ENCODE results near the gene GTF2F1. TPM values are rescaled to one million over a fixed set of nuclear protein-coding genes. Genes with fewer than 3 reads are reported as not detected.

The GTF2F1 gene
- total and polyA plus RNA-seq, 4 donors, result 7.4 to 24.4 (median 16.8) TPM

- TF ChIP-seq REST (IDR thresholded peaks at IDR 0.05) (no peak), EGR1 (IDR thresholded peaks at IDR 0.05; ENCODE audit: low read depth in 2 of 2) (no peak), HNF4G (IDR thresholded peaks at IDR 0.05) (no peak), FOXA1 (IDR thresholded peaks at IDR 0.05) (no peak)
These were observed 46.8 kb upstream of the GTF2F1 start (continued) for GRCh38 chr19:6439743-6440142.

GRCh38 chr19:6433663-6434062 lies 40.7 kb upstream of the GTF2F1 start, which contains the start of gene SLC25A41:
Gene SLC25A41 (minus strand): TSS chr19:6433763. CDS start chr19:6433693, 70 bp downstream.
- no peaks in the 10 kb centered on the region for H3K36me3 ChIP-seq (ENCODE audit: control insufficient read depth in 4 of 4, insufficient read depth in 3 of 4, low read depth in 1 of 4, low read length in 3 of 4)
- WGBS, result 94% methylated on average over 10 of the region's 10 CpGs
- no peaks in the 10 kb centered on the region for H3K27me3 ChIP-seq (ENCODE audit: control insufficient read depth in 4 of 4, insufficient read depth in 4 of 4, low read length in 3 of 4)
- H3K4me3 ChIP-seq (ENCODE audit: low read depth in 1 of 3, low read length in 3 of 3), result no peak within 1 kb of the TSS
- no peak within 1 kb of the TSS for H3K9ac ChIP-seq (ENCODE audit: low read depth in 1 of 2, low read length in 2 of 2)
- H3K4me1 ChIP-seq (ENCODE audit: control insufficient read depth in 4 of 4, insufficient read depth in 4 of 4, low read length in 3 of 4), result no peaks in the 10 kb centered on the region
- H3K27ac ChIP-seq (ENCODE audit: low read depth in 1 of 2, low read length in 2 of 2), result no peak within 1 kb of the TSS
- H3K9me3 ChIP-seq (ENCODE audit: control insufficient read depth in 4 of 4, low read length in 3 of 4), result no peaks in the 10 kb centered on the region
- no peak for TF ChIP-seq JUND (IDR thresholded peaks at IDR 0.05)
- no peak for TF ChIP-seq FOXA2 (IDR thresholded peaks at IDR 0.05)
- TF ChIP-seq SP1 (IDR thresholded peaks at IDR 0.05), result no peak
- TF ChIP-seq, protein P1, sequence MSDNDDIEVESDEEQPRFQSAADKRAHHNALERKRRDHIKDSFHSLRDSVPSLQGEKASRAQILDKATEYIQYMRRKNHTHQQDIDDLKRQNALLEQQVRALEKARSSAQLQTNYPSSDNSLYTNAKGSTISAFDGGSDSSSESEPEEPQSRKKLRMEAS (IDR thresholded peaks at IDR 0.05), result no peak
- no peak for TF ChIP-seq TAF1 (conservative IDR thresholded peaks at IDR 0.05)
- TF ChIP-seq HNF4G (IDR thresholded peaks at IDR 0.05), result no peak
- no peak for TF ChIP-seq GABPA (IDR thresholded peaks at IDR 0.05 in 1 of 2, conservative IDR thresholded peaks at IDR 0.05 in 1 of 2)
- TF ChIP-seq ATF3 (IDR thresholded peaks at IDR 0.05), result no peak
- no peak for TF ChIP-seq HNF4A (conservative IDR thresholded peaks at IDR 0.05)
- no peak for TF ChIP-seq REST (IDR thresholded peaks at IDR 0.05)
- TF ChIP-seq, protein P2, sequence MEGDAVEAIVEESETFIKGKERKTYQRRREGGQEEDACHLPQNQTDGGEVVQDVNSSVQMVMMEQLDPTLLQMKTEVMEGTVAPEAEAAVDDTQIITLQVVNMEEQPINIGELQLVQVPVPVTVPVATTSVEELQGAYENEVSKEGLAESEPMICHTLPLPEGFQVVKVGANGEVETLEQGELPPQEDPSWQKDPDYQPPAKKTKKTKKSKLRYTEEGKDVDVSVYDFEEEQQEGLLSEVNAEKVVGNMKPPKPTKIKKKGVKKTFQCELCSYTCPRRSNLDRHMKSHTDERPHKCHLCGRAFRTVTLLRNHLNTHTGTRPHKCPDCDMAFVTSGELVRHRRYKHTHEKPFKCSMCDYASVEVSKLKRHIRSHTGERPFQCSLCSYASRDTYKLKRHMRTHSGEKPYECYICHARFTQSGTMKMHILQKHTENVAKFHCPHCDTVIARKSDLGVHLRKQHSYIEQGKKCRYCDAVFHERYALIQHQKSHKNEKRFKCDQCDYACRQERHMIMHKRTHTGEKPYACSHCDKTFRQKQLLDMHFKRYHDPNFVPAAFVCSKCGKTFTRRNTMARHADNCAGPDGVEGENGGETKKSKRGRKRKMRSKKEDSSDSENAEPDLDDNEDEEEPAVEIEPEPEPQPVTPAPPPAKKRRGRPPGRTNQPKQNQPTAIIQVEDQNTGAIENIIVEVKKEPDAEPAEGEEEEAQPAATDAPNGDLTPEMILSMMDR (IDR thresholded peaks at IDR 0.05; ENCODE audit: low read depth, low read length, missing input control), result no peak
- TF ChIP-seq YY1 (IDR thresholded peaks at IDR 0.05), result no peak
- TF ChIP-seq FOXA1 (IDR thresholded peaks at IDR 0.05), result no peak
- TF ChIP-seq RAD21 (IDR thresholded peaks at IDR 0.05), result no peak
- no peak for TF ChIP-seq RXRA (IDR thresholded peaks at IDR 0.05)
- no peak for TF ChIP-seq NR2F2 (IDR thresholded peaks at IDR 0.05)
- TF ChIP-seq EGR1 (IDR thresholded peaks at IDR 0.05; ENCODE audit: low read depth in 2 of 2), result no peak
- no peak for DNase-seq (ENCODE audit: low spot score)

Data from liver (tissue), 9 donors.